GM21515 (cell line): Measurements from ENCODE around the gene HIVEP3.

ENCODE experiments used
- ATAC-seq: cut with Tn5 transposase; IDR thresholded peaks from one replicate; pipeline ENCODE4 v1.9.1; 2021; ENCODE audit not compliant: unreplicated experiment

HIVEP3 gene

GRCh38 chr1:41540886-41541591 is 377.7 kb downstream of the HIVEP3 start:
- ATAC-seq, result no peak

- no peak for ATAC-seq
Observed at GRCh38 chr1:41539999-41540398, 378.7 kb downstream of the HIVEP3 start.

- no peak for ATAC-seq
Observed at GRCh38 chr1:41539418-41539805, 379.3 kb downstream of the HIVEP3 start.

- no peak for ATAC-seq
Observed at GRCh38 chr1:41538741-41539417, 379.8 kb downstream of the HIVEP3 start.

- no peak for ATAC-seq
Observed at GRCh38 chr1:41537788-41538351, 380.9 kb downstream of the HIVEP3 start.

GRCh38 chr1:41537251-41537650 is 381.5 kb downstream of the HIVEP3 start:
- ATAC-seq, result no peak

GRCh38 chr1:41536361-41536802 is 382.3 kb downstream of the HIVEP3 start:
- ATAC-seq, result no peak

- ATAC-seq, result no peak
Observed at GRCh38 chr1:41535716-41536115, 383.0 kb downstream of the HIVEP3 start.

- ATAC-seq, result no peak
Observed at GRCh38 chr1:41535276-41535675, 383.4 kb downstream of the HIVEP3 start.

GRCh38 chr1:41534181-41535076 is 384.3 kb downstream of the HIVEP3 start:
- ATAC-seq, result no peak

GRCh38 chr1:41533731-41534080 is 385.0 kb downstream of the HIVEP3 start:
- ATAC-seq, result no peak

- no peak for ATAC-seq
Observed at GRCh38 chr1:41533016-41533730, 385.5 kb downstream of the HIVEP3 start.

- no peak for ATAC-seq
Observed at GRCh38 chr1:41532206-41532975, 386.3 kb downstream of the HIVEP3 start.

GRCh38 chr1:41530411-41530810 is 388.3 kb downstream of the HIVEP3 start:
- ATAC-seq, result no peak

GRCh38 chr1:41529621-41530395 is 388.9 kb downstream of the HIVEP3 start:
- no peak for ATAC-seq

- ATAC-seq, result no peak
Observed at GRCh38 chr1:41528726-41529605, 389.8 kb downstream of the HIVEP3 start.

- ATAC-seq, result no peak
Observed at GRCh38 chr1:41528106-41528505, 390.6 kb downstream of the HIVEP3 start.

- ATAC-seq, result no peak
Observed at GRCh38 chr1:41526956-41527561, 391.7 kb downstream of the HIVEP3 start.
